Erythroblast (primary cell): ENCODE data around the gene MOGAT1.
"Not testable (repeated sequence)": the region's sequence is repeated elsewhere in the genome, so short reads cannot be mapped to it uniquely, and the experiment has no call there.

Experiments
- DNase-seq, 2 experiments: peaks; one replicate each; lab custom pipeline; 2025; lab: John Stamatoyannopoulos, UW
- GATA1 ChIP-seq: IDR thresholded peaks from 2 replicates; pipeline ENCODE4 v1.6.1; 2011; ENCODE audit warnings: low read depth, mild to moderate bottlenecking, control low read depth, low read length, moderate library complexity
- POLR2A ChIP-seq: IDR thresholded peaks from 2 replicates; pipeline ENCODE4 v1.6.1; 2011; ENCODE audit warnings: mild to moderate bottlenecking, low read length

The MOGAT1 gene

DNA sequence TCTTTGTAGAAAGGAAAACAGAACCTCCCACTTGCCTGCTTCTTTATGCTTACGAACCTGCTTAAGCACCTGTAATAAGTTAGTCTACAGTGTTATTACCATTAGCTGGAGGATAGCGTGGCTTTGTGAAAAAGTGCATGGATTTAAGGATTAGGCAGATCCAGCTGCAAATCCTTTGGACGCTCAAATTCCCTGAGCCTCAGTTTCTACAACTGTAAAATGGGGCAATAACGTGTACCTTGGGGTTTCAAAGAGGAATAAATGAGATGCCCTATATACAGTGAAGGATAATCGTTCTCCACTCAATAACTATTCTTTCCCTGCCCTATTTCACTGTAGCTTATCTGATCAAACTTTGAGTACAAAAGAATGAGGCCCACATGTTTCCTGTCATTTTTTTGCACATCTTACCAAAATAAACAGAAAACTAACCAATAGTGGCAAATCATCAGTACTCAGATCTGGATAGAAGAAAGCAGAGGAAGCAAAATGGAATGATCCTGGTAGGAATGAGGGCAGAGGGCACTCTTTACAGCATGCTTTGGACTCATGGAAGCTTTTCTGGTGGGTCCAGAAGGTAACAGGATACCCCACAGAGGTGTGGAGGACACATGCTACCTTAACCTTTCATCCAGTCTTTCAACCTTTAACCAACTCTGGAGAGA is 14.8 kb downstream of the MOGAT1 start:
- TF ChIP-seq POLR2A (no peak), GATA1 (no peak)
- DNase-seq: no peak

DNA sequence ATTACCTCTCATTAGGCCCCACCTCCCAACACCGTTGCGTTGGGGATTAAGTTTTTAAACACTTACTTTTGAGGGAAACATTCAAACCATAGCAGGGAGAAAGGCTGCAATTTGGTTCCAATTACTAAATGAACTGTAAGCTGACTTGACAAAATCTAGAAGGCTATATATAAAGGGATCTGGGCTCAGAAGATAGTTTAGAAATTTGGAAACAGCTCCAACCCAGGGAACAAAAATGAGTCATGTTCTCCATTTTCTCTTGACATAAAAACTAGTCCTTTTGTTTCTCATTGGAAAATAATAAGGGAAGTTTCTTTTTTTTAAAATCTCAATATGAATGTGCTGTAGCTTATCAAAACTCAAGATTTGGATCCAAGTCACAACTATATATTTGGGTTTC is 17.5 kb downstream of the MOGAT1 start:
- TF ChIP-seq POLR2A (no peak), GATA1 (no peak)
- DNase-seq: no peak

DNA sequence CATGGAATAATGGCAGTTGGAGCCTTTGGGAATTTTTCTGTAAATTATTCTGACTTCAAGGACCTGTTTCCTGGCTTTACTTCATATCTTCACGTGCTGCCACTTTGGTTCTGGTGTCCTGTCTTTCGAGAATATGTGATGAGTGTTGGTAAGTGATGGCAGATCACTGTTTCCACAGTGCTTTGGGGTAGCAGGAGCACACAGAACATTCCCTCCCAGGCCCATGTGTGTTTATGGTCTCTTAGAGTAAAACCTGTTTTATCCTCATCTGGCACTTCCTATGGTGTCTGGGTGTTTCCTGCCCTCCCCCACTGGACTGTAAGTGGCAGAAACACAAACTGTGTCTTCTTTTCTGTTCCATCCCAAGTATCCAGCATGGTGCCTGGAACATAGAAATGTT is 17.9 kb downstream of the MOGAT1 start:
- no peak for DNase-seq
- TF ChIP-seq POLR2A: no peak
- no peak for TF ChIP-seq GATA1

DNA sequence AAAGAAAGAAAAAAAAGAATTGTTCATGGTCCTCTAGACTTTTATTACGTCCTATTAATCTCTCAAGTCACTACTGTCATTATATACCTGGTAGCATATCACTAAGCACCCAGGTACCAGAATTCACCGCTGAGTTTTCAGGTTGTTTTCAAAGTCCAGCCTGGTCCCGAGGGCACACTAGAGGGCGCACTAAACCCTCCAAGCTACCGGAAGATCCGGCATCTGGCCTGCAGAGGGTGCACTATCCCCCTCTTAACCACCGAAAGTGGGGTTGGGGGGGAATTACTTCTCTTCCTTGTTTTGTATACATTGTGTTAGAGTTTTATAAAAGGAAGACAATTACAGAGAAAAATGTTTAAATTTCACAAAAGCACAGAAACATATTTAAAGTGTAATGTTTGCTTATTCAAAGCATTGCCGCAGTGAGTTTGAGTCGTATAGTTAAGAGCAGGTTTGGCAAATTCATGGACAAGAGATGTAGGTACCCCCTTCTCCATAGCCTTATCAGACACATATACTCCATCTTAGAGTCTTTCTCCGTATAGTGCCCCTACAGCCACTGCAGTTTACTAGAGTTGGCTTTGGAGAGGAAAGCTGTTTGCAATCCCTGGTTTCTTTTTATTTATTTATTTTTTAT is 19.2 kb downstream of the MOGAT1 start:
- TF ChIP-seq POLR2A: no peak
- TF ChIP-seq GATA1: no peak
- peak; percentile 76 to 86 for DNase-seq

DNA sequence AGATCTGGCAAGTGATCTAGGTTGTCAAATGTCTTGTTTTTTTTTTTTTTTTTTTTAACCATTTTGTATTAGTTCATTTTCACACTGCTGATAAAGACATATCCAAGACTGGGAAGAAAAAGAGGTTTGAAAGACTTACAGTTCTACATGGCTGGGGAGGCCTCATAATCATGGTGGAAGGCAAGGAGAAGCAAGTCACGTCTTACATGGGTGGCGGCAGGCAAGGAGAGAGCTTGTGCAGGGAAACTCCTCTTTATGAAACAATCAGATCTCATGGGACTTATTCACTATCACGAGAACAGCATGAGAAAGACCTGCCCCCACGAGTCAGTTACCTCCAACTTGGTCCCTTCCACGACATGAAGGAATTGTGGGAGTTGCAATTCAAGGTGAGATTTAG is 22.0 kb downstream of the MOGAT1 start:
- DNase-seq: not testable (repeated sequence)

DNA sequence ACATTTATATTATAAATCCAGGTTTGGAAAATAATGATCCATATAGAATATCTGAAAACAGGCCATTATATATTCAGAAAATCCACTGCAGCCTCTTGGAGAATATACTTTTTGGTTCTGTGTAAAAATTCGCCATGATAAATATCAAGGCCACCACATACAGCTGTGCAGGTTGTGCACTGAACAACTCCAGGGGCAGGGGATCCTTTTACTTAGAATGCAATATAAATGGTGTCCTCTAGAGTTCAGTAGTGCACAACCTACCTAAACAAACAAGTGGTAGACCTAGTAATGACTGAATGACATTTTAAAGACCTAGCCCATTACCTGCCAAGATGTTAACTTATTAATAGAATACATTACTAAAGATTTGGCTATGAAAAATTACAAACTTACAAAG is 22.4 kb downstream of the MOGAT1 start:
- no peak for TF ChIP-seq POLR2A
- no peak for TF ChIP-seq GATA1
- DNase-seq: no peak

DNA sequence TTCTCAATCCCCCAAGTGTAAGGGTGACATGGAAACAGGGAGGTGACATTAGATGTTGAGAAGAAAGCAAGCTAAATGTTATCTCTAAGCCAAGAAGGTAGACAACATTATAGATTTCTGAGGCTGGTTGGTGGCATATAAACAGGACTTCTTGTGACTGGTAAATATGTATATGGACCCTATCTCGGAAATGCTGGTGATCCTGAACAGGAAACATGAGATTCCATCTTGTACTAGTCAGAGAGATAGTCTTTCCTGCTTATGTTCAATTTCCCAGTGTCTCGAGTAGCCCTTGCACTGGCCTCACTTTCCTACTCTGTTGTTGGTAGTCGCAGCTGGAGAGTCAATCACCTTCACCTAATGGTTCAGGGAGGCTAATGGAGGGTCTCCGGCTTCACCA is 26.8 kb downstream of the MOGAT1 start:
- DNase-seq: no peak
- no peak for TF ChIP-seq POLR2A
- TF ChIP-seq GATA1: no peak

DNA sequence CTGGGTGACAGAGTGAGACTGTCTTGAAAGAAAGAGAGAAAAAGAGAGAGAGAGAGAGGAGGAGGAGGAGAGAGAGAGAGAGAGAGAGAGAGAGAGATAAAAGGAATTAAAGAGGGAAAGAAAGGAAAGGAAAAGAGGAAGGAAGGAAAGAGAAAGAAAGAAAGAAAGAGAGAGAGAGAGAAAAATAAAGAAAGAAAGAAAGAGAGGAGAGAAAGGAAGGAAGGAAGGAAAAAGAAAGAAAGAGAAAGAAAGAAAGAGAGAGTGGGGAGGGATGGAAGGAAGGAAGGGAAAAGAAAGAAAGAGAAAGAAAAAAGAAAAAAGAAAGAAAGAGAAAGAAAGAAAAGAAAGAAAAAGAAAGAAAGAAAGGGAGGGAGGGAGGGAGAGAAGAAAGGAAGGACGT is 29.8 kb downstream of the MOGAT1 start:
- DNase-seq: no peak
- no peak for TF ChIP-seq POLR2A
- TF ChIP-seq GATA1: no peak

DNA sequence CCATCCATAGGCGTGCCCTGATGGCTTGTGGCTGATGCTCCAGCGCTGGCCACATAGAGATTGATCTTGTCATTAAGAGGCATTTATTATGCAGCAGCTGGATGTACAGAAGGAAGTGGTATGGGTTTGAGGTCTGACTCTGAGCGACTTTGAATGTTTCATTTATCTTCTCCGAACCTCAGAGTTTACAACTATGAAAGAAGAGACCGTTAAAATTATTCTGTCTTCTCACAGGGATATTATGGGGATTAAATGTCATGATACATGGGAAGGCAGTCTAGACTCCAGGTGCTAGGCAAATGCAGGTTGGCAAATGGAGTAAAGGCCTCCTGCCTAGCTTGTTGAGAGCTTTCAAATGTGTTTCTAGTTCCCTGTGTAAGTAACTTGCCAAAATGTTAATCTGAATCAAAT is 30.3 kb downstream of the MOGAT1 start:
- no peak for DNase-seq
- TF ChIP-seq GATA1 (no peak), POLR2A (no peak)

DNA sequence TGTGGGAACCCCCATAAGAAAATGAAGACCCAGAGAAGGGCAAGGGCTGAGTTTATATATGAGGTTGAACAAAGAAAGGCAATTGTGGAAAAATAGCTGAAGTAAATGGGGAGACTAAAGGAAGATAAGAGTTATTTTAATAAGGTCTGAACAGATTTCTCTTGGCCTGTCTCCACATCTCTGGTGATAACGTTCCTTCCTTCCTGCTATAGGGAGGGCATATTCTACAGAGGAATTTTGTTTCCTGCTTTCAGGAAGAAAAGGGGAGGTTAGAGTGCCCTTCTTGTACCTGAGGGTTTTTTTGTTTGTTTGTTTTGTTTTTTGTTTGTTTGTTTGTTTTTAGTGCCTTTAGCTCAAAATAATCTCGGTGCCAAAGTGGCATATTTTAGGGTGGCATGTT is 31.6 kb downstream of the MOGAT1 start:
- TF ChIP-seq GATA1 (no peak), POLR2A (no peak)
- DNase-seq: no peak

DNA sequence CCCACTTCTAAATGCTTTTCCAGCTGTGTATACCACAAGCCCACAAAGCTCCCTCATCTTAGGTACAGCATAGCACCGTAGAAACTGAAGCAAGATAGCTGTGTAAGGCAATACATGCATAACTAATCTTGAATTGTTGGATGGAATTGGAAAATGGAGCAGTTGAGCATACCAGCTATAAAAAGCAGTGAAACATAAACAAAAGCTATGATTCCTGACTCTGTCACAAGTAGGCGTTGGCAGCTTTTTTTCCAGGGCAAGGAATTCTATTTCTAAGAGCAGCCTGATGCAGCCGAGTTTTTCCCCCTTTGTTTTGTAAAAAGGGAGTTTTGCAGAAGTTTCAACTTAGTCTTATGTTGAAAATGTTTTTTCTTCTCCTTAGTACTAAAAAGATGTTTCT is 32.4 kb downstream of the MOGAT1 start:
- no peak for DNase-seq
- no peak for TF ChIP-seq POLR2A
- no peak for TF ChIP-seq GATA1

DNA sequence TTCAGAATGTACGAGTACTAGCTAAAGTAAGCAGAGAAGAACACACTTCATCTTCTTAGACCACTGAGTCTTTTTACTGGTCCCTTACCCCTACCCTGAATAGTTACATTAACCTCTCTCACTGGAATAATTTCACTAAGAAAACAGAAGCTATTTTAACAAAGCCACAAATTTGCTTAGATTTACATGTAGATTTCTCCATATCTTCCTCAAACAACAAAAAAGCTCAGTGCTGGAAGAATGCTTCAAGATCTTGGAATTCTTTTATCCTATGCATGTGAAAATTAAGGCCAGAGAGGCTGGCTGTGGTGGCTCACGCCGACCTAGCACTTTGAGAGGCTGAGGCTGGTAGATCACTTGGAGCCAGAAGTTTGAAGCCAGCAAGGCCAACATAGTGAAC is 35.2 kb downstream of the MOGAT1 start:
- TF ChIP-seq POLR2A (no peak), GATA1 (no peak)
- no peak for DNase-seq

DNA sequence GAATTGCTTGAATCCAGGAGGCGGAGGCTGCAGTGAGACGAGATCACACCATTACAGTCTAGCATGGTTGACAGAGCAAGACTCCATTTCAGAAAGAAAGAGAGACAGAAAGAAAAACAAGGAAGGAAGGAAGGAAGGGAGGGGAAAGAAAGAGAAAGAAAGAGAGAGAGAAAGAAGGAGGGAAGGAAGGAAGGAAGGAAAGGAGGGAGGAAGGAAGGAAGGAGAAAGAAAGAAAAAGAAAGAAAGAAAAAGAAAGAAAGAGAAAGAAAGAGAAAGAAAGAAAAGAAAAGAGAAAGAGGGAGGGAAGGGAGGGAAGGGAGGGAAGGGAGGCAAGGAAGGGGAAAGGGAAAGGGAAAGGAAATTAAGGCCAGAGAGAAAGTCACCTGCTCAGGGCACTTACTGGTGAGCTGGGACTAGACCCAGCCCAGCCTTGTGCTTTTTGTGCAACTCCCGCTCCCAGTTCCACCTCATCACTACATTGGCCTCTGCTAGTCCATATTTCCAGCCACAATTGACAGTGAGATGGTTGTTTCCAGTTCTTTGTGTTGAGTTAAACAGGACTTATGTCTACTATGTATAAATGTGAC is 35.7 kb downstream of the MOGAT1 start:
- TF ChIP-seq POLR2A (no peak), GATA1 (no peak)
- no peak for DNase-seq

DNA sequence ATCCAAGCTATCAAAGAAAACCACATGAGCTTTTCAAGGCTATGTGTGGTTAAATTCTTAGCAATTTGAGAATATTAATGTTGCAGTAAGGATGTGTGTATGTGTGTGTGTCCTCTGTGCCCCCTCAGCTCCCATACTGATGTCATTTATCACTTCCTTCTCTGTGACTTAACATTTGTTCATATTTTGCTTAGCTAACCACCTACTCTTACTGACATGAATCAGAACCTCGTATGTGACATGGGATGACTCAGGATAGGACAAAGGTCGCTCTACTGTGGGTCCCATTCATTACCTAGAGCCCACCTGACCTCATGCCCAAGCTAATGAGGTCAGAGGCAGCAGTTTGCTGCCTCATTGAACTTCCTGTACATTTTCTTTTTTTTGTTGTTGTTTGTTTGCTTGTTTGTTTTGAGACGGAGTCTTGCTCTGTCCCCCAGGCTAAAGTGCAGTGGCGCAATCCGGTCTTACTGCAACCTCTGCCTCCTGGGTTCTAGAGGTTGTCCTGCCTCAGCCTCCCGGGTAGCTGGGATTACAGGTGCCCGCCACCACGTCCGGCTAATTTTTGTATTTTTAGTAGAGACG is 36.3 kb downstream of the MOGAT1 start:
- DNase-seq: no peak
- TF ChIP-seq POLR2A: no peak
- no peak for TF ChIP-seq GATA1
